Loucy (cell line): ENCODE results near the gene IL37.

Experiments used
- CTCF ChIP-seq: fragments of 200-600 bp; sonication (generic); conservative IDR thresholded peaks from 2 replicates; pipeline ENCODE4 v1.5.1; 2014; ENCODE audit warnings: mild to moderate bottlenecking, antibody characterized with exemption, low read length
- EZH2phosphoT487 ChIP-seq: fragments of 200-600 bp; IDR thresholded peaks from 2 replicates; pipeline ENCODE4 v1.6.1; 2018; ENCODE audit warnings: antibody characterized with exemption, mild to moderate bottlenecking, moderate library complexity, borderline replicate concordance

GRCh38 chr2:112941753-112942653 lies 31.0 kb downstream of the IL37 start:
- TF ChIP-seq CTCF: peak; percentile 93
- no peak for TF ChIP-seq EZH2phosphoT487
